GM21576 (cell line): ENCODE results near the gene CDH22.

Source experiments
- ATAC-seq: cut with Tn5 transposase; IDR thresholded peaks from one replicate; pipeline ENCODE4 v1.9.1; 2021; ENCODE audit warnings: mild to moderate bottlenecking, moderate library complexity; ENCODE audit not compliant: unreplicated experiment

CDH22 gene

GRCh38 chr20:46127396-46128010 lies 180.8 kb downstream of the CDH22 start:
- no peak for ATAC-seq

- no peak for ATAC-seq
These were observed 181.8 kb downstream of the CDH22 start for GRCh38 chr20:46126440-46127056.
